Measurements from ENCODE around the gene RPA1. TPM values are rescaled to one million over a fixed set of nuclear protein-coding genes. Genes with fewer than 3 reads are reported as not detected.
A peak's percentile ranks its signal among the peaks of the same experiment; 100 is the strongest.

RPA1 gene
- total RNA-seq, 1 donor from 2014 or later: 56.6 TPM

- Mint-ChIP-seq H3K27ac (ENCODE audit: unreplicated experiment) (no peak overlapping the region), H3K36me3 (ENCODE audit: low read depth) (peaks cover 15% of the 10 kb centered on the region)
Measured at GRCh38 chr17:1898332-1898731, 68.5 kb downstream of the RPA1 start.

GRCh38 chr17:1898872-1899271, 69.1 kb downstream of the RPA1 start:
- no peak overlapping the region for H3K4me3 Mint-ChIP-seq (ENCODE audit: unreplicated experiment)
- no peaks in the 10 kb centered on the region for H3K4me1 Mint-ChIP-seq (ENCODE audit: low read depth)
- no peak overlapping the region for H3K27ac Mint-ChIP-seq (ENCODE audit: unreplicated experiment)
- peaks cover 5% of the 10 kb centered on the region for H3K27me3 Mint-ChIP-seq (ENCODE audit: low read depth)
- TF ChIP-seq CTCF (IDR thresholded peaks at IDR 0.05): no peak
- no peaks in the 10 kb centered on the region for H3K9me3 Mint-ChIP-seq (ENCODE audit: low read depth)
- DNase-seq (ENCODE audit: low spot score): no peak
- peaks cover 14% of the 10 kb centered on the region for H3K36me3 Mint-ChIP-seq (ENCODE audit: low read depth)

More at GRCh38 chr17:1898332-1898731, 68.5 kb downstream of the RPA1 start:
- Mint-ChIP-seq H3K27me3 (ENCODE audit: low read depth) (peaks cover 3% of the 10 kb centered on the region), H3K4me3 (ENCODE audit: unreplicated experiment) (no peak overlapping the region), H3K9me3 (ENCODE audit: low read depth) (no peaks in the 10 kb centered on the region), H3K4me1 (ENCODE audit: low read depth) (no peaks in the 10 kb centered on the region)
- TF ChIP-seq CTCF (IDR thresholded peaks at IDR 0.05): no peak
- DNase-seq (ENCODE audit: low spot score): no peak

- Mint-ChIP-seq H3K4me1 (ENCODE audit: low read depth) (no peaks in the 10 kb centered on the region), H3K27ac (ENCODE audit: unreplicated experiment) (no peak overlapping the region), H3K36me3 (ENCODE audit: low read depth) (peaks cover 14% of the 10 kb centered on the region), H3K27me3 (ENCODE audit: low read depth) (peaks cover 8% of the 10 kb centered on the region), H3K9me3 (ENCODE audit: low read depth) (no peaks in the 10 kb centered on the region), H3K4me3 (ENCODE audit: unreplicated experiment) (no peak overlapping the region)
- peak; percentile 62 for TF ChIP-seq CTCF (IDR thresholded peaks at IDR 0.05)
- no peak for DNase-seq (ENCODE audit: low spot score)
Measured at GRCh38 chr17:1899403-1900000, 69.7 kb downstream of the RPA1 start.

GRCh38 chr17:1904273-1905182, 74.7 kb downstream of the RPA1 start:
- Mint-ChIP-seq H3K27ac (ENCODE audit: unreplicated experiment) (no peak overlapping the region), H3K27me3 (ENCODE audit: low read depth) (peaks cover 33% of the 10 kb centered on the region), H3K4me3 (ENCODE audit: unreplicated experiment) (no peak overlapping the region), H3K4me1 (ENCODE audit: low read depth) (peaks cover 7% of the 10 kb centered on the region), H3K9me3 (ENCODE audit: low read depth) (no peaks in the 10 kb centered on the region), H3K36me3 (ENCODE audit: low read depth) (no peaks in the 10 kb centered on the region)
- no peak for TF ChIP-seq CTCF (IDR thresholded peaks at IDR 0.05)
- DNase-seq (ENCODE audit: low spot score): no peak

- no peak overlapping the region for H3K4me3 Mint-ChIP-seq (ENCODE audit: unreplicated experiment)
- H3K9me3 Mint-ChIP-seq (ENCODE audit: low read depth): no peaks in the 10 kb centered on the region
- peaks cover 7% of the 10 kb centered on the region for H3K4me1 Mint-ChIP-seq (ENCODE audit: low read depth)
- H3K36me3 Mint-ChIP-seq (ENCODE audit: low read depth): no peaks in the 10 kb centered on the region
- no peak for TF ChIP-seq CTCF (IDR thresholded peaks at IDR 0.05)
- H3K27me3 Mint-ChIP-seq (ENCODE audit: low read depth): peaks cover 41% of the 10 kb centered on the region
- no peak for DNase-seq (ENCODE audit: low spot score)
- no peak overlapping the region for H3K27ac Mint-ChIP-seq (ENCODE audit: unreplicated experiment)
Measured at GRCh38 chr17:1905190-1905913, 75.5 kb downstream of the RPA1 start.
